PC-9 (cell line): Measurements from ENCODE around the gene APLF. TPM values are rescaled to one million over a fixed set of nuclear protein-coding genes. Genes with fewer than 3 reads are reported as not detected.

Source experiments
- BruUV-seq: library from RNA; stranded (reverse); fragments of 400-500 nt; replicated peaks from 2 replicates; lab custom pipeline; 2021; lab: Mats Ljungman, UMichigan
- CTCF ChIA-PET: fragments of 300-600 bp; sonication (Branson Sonifier 250); formaldehyde crosslinking; loops from one replicate; lab custom pipeline; 2022; ENCODE audit warnings: antibody characterized with exemption; lab: Charles Lee
- POLR2A ChIA-PET: fragments of 300-600 bp; sonication (Branson Sonifier 250); formaldehyde crosslinking; loops from one replicate; lab custom pipeline; 2022; ENCODE audit warnings: antibody characterized with exemption; ENCODE audit not compliant: unreplicated experiment; lab: Charles Lee
- DNase-seq, 2 experiments: peaks; one replicate each; pipeline versions ENCODE4 v3.0.0 to v3.0.0-alpha.2; 2015 to 2022; ENCODE audit warnings: mixed read lengths in 1 of 2
- H2AFZ ChIP-seq: fragments of 200-600 bp; sonication (generic); 2 replicates; pipeline ENCODE4 v1.8.1; 2017; ENCODE audit warnings: antibody characterized with exemption
- H3F3A ChIP-seq: fragments of 200-600 bp; sonication (generic); 2 replicates; pipeline ENCODE4 v1.8.1; 2017; ENCODE audit warnings: antibody characterized with exemption, mild to moderate bottlenecking, low read depth; ENCODE audit not compliant: insufficient read depth
- H3K27ac ChIP-seq: fragments of 200-600 bp; sonication (generic); 2 replicates; pipeline ENCODE4 v1.6.1; 2016; ENCODE audit warnings: mixed run types
- H3K27me3 ChIP-seq: fragments of 200-600 bp; sonication (generic); 2 replicates; pipeline ENCODE4 v1.6.1; 2016; ENCODE audit warnings: low read depth, mixed run types; ENCODE audit not compliant: insufficient read depth
- H3K36me3 ChIP-seq: fragments of 200-600 bp; sonication (generic); 2 replicates; pipeline ENCODE4 v1.6.1; 2016; ENCODE audit warnings: low read depth, mixed run types
- H3K4me1 ChIP-seq: fragments of 200-600 bp; sonication (generic); replicated peaks from 2 replicates; pipeline ENCODE4 v1.6.1; 2016; ENCODE audit warnings: mixed run types; ENCODE audit not compliant: insufficient read depth
- H3K4me2 ChIP-seq: fragments of 200-600 bp; sonication (generic); 2 replicates; pipeline ENCODE4 v1.6.1; 2017; ENCODE audit warnings: mixed run types
- H3K4me3 ChIP-seq: fragments of 200-600 bp; sonication (generic); 2 replicates; pipeline ENCODE4 v1.6.1; 2016; ENCODE audit warnings: mixed run types
- H3K79me2 ChIP-seq: fragments of 200-600 bp; sonication (generic); 2 replicates; pipeline ENCODE4 v1.6.1; 2017; ENCODE audit warnings: low read depth, mixed run types
- H3K9me2 ChIP-seq: fragments of 200-600 bp; sonication (generic); 2 replicates; pipeline ENCODE4 v1.8.1; 2017; ENCODE audit warnings: mild to moderate bottlenecking; ENCODE audit not compliant: insufficient read depth
- H3K9me3 ChIP-seq: fragments of 200-600 bp; sonication (generic); 2 replicates; pipeline ENCODE4 v1.8.1; 2016; ENCODE audit warnings: low read depth; ENCODE audit not compliant: insufficient read depth
- H4K20me1 ChIP-seq: fragments of 200-600 bp; sonication (generic); 2 replicates; pipeline ENCODE4 v1.8.1; 2017; ENCODE audit not compliant: insufficient read depth
- CTCF ChIP-seq: fragments of 200-600 bp; sonication (generic); conservative IDR thresholded peaks from 2 replicates; pipeline ENCODE4 v1.6.1; 2017; ENCODE audit warnings: mixed run types, antibody characterized with exemption, mild to moderate bottlenecking, moderate library complexity
- EZH2 ChIP-seq: fragments of 200-600 bp; sonication (generic); IDR thresholded peaks from 2 replicates; pipeline ENCODE4 v1.8.0; 2017; ENCODE audit warnings: antibody characterized with exemption, low read depth
- intact Hi-C: fragments of 100-400 bp; cut with micrococcal nuclease; formaldehyde crosslinking; loops from one replicate; pipeline ENCODE4 v1.10.0; 2022; ENCODE audit not compliant: unreplicated experiment
- total RNA-seq: library from RNA; stranded (reverse); gene quantifications from 2 replicates; pipeline ENCODE4 v1.2.3, GENCODE V29; 2021

The APLF gene
- total RNA-seq, 1 experiment from 2014 or later, result 4.5 TPM

GRCh38 chr2:68627615-68628014 lies 160.2 kb downstream of the APLF start:
- Histone ChIP-seq H3K27ac (no peak overlapping the region), H3K36me3 (no peaks in the 10 kb centered on the region), H3K4me2 (no peak overlapping the region), H2AFZ (no peak overlapping the region), H3K9me2 (no peaks in the 10 kb centered on the region), H3K27me3 (no peaks in the 10 kb centered on the region; the same call in none of the 2 replicates), H3F3A (no peaks in the 10 kb centered on the region), H3K79me2 (no peaks in the 10 kb centered on the region), H4K20me1 (no peaks in the 10 kb centered on the region), H3K9me3 (no peaks in the 10 kb centered on the region), H3K4me1 (no peaks in the 10 kb centered on the region), H3K4me3 (no peak overlapping the region)
- POLR2A ChIA-PET, result interaction anchor here (0.6 kb wide), 1 partner anchor 120 kb away, joined by 5 read pairs; no protein-coding TSS in a partner anchor
- BruUV-seq, result no TSS peak
- TF ChIP-seq CTCF (no peak), EZH2 (no peak)
- intact Hi-C loops, result no loop called here
- CTCF ChIA-PET, result no interaction called here
- DNase-seq, result no peak

Other genes starting within 250 kb of the APLF start
- 58.8 and 67.5 TPM in 2 replicates for gene PPP3R1, start 215.1 kb upstream of the APLF start, total RNA-seq
- not detected in 2 replicates for gene CNRIP1, start 147.6 kb upstream of the APLF start, total RNA-seq
- not detected in 2 replicates for gene PLEK, start 102.3 kb upstream of the APLF start, total RNA-seq
- 1.2 and 1.6 TPM in 2 replicates for gene FBXO48, start 291 bp upstream of the APLF start, total RNA-seq
- gene PROKR1, start 176.0 kb downstream of the APLF start, total RNA-seq, result not detected in 2 replicates